Sigmoid colon (tissue), 7 donors: ENCODE data around the gene SLIT3. TPM values are rescaled to one million over a fixed set of nuclear protein-coding genes. Genes with fewer than 3 reads are reported as not detected.

Source experiments
- DNase-seq: peaks from one replicate; pipeline ENCODE4 v3.0.0-alpha.2; 2019
- H3K27ac ChIP-seq, 4 donors: fragments of 200-600 bp; sonication (generic); one replicate each; pipeline ENCODE4 v1.5.1; 2016 to 2019; ENCODE audit warnings: mild to moderate bottlenecking in 1 of 4
- H3K27me3 ChIP-seq, 3 donors: fragments of 200-600 bp; sonication (generic); one replicate each; pipeline ENCODE4 v1.5.1; 2019; ENCODE audit warnings: mild to moderate bottlenecking in 1 of 3
- H3K36me3 ChIP-seq, 4 donors: fragments of 200-600 bp; sonication (generic); one replicate each; pipeline ENCODE4 v1.5.1; 2016 to 2019
- H3K4me1 ChIP-seq, 4 donors: fragments of 200-600 bp; sonication (generic); one replicate each; pipeline ENCODE4 v1.5.1; 2017 to 2019
- H3K4me3 ChIP-seq, 4 donors: fragments of 200-600 bp; sonication (generic); one replicate each; pipeline ENCODE4 v1.5.1; 2017 to 2019; ENCODE audit warnings: mild to moderate bottlenecking in 2 of 4, moderate library complexity in 1 of 4
- H3K9me3 ChIP-seq, 4 donors: fragments of 200-600 bp in 3 of 4; sonication (generic) in 3 of 4; one replicate each; pipeline versions ENCODE4 v1.5.1 to v1.6.1; 2013 to 2019
- CTCF ChIP-seq, 4 experiments: fragments of 450-650 bp in 3 of 4; fragments of 200-600 bp in 1 of 4; IDR thresholded peaks; one replicate each; pipeline ENCODE4 v1.5.1; 2016 to 2019; ENCODE audit warnings: antibody characterized with exemption in 4 of 4, mild to moderate bottlenecking in 3 of 4, moderate library complexity in 2 of 4
- EP300 ChIP-seq, 4 donors: sonication (generic); formaldehyde crosslinking; IDR thresholded peaks; one replicate each; pipeline ENCODE4 v1.6.1; 2017; ENCODE audit warnings: antibody characterized with exemption in 4 of 4
- POLR2A ChIP-seq, 2 donors: fragments of 450-650 bp; IDR thresholded peaks; one replicate each; pipeline ENCODE4 v1.6.1; 2016; ENCODE audit warnings: antibody characterized with exemption in 2 of 2, mild to moderate bottlenecking in 2 of 2, moderate library complexity in 2 of 2
- POLR2AphosphoS5 ChIP-seq, 4 donors: sonication (generic); formaldehyde crosslinking; IDR thresholded peaks; one replicate each; pipeline ENCODE4 v1.6.1; 2017; ENCODE audit warnings: antibody characterized with exemption in 4 of 4
- WGBS, 2 donors: extraction: QIAGEN DNeasy Blood & Tissue Kit; methylation state at CpG; one replicate each; pipeline ENCODE4 v1.1.7; 2013; 5-methylcytosine and 5-hydroxymethylcytosine counted together
- intact Hi-C: fragments of 100-400 bp; cut with DNase I; formaldehyde crosslinking; loops from one replicate; pipeline ENCODE4 v1.15.1; 2023
- polyA plus RNA-seq, 3 donors: library from polyadenylated mRNA; stranded (reverse); fragments of 200-250 nt; gene quantifications; one replicate each; pipeline ENCODE4 v1.2.3, GENCODE V29; 2013
- total RNA-seq, 4 donors: library from RNA; depleted of rRNA; stranded (reverse); fragments of >200 nt; gene quantifications; one replicate each; pipeline ENCODE4 v1.1.0, GENCODE V29; 2016
- donor health status: healthy with polysubstance abuse.
- donor health status: Bipolar disorder and iron deficiency.
- donor health status: healthy.

SLIT3 gene
- total and polyA plus RNA-seq, 7 donors, result 0.23 to 46.3 (median 30.0) TPM

- intact Hi-C loops, result no loop called here
- H3K4me3 ChIP-seq, result no peak overlapping the region
- H3K27ac ChIP-seq, result no peak overlapping the region
Measured at GRCh38 chr5:169197343-169197742, 103.6 kb downstream of the SLIT3 start.

DNA sequence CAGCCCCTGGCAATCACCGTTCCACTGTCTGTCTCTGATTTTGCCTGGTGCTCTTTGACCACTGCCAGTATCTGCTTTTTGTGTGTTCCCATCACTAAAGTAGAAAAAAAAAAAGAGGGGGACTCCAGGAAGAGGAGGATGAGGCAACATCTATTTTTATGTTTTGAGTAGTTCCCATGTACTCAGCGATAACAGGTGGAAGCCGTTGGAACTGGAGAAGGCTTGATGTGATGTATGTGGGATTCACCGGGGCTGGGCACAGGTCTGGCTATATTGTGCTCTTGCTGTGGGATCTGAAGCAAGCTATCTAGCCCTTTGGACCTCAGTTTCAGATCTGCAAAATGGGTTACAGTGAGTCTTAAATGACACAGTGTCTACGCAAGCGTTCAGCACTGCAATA, 104.9 kb downstream of the SLIT3 start:
- intact Hi-C loops, result no loop called here
- DNase-seq, result no peak
- H3K4me3 ChIP-seq, result no peak overlapping the region
- H3K27me3 ChIP-seq, result no peaks in the 10 kb centered on the region
- no peaks in the 10 kb centered on the region for H3K9me3 ChIP-seq
- WGBS, 2 donors, result 93% methylated on average over 6 of the region's 6 CpGs
- no peak overlapping the region for H3K27ac ChIP-seq
- H3K36me3 ChIP-seq, result no peaks in the 10 kb centered on the region
- peaks cover 0 to 2% (median 0%) of the 10 kb centered on the region in 4 donors for H3K4me1 ChIP-seq
- TF ChIP-seq EP300 (IDR thresholded peaks at IDR 0.05), result no peak
- no peak for TF ChIP-seq CTCF (IDR thresholded peaks at IDR 0.05)
- no peak for TF ChIP-seq POLR2AphosphoS5 (IDR thresholded peaks at IDR 0.05)
- TF ChIP-seq POLR2A (IDR thresholded peaks at IDR 0.05), result no peak

More at GRCh38 chr5:169197343-169197742, 103.6 kb downstream of the SLIT3 start:
- no peaks in the 10 kb centered on the region for H3K27me3 ChIP-seq
- no peak for DNase-seq
- H3K36me3 ChIP-seq, result no peaks in the 10 kb centered on the region
- TF ChIP-seq POLR2A (IDR thresholded peaks at IDR 0.05), result no peak
- no peak for TF ChIP-seq CTCF (IDR thresholded peaks at IDR 0.05)
- no peak for TF ChIP-seq EP300 (IDR thresholded peaks at IDR 0.05)
- TF ChIP-seq POLR2AphosphoS5 (IDR thresholded peaks at IDR 0.05), result no peak
- WGBS, 2 donors, result 21 to 71% methylated on average over 1 of the region's 1 CpG
- no peaks in the 10 kb centered on the region for H3K9me3 ChIP-seq
- no peaks in the 10 kb centered on the region for H3K4me1 ChIP-seq

DNA sequence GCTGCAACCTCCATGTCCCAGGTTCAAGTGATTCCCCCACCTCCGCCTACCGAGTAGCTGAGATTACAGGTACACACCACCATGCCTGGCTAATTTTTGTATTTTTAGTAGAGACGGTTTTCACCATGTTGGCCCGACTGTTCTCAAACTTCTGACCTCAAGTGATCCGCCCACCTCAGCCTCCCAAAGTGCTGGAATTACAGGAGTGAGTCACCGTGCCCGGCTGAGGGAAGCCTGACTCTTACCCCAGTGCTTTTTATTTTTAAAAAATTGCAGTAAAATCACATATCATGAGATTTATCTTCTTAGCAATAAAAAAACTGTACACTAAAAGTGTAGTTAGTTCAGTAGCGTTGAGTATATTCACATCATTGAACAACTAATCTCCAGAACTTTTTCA, 105.3 kb downstream of the SLIT3 start:
- H3K36me3 ChIP-seq, result no peaks in the 10 kb centered on the region
- no peak for TF ChIP-seq CTCF (IDR thresholded peaks at IDR 0.05)
- no peak for TF ChIP-seq POLR2A (IDR thresholded peaks at IDR 0.05)
- TF ChIP-seq POLR2AphosphoS5 (IDR thresholded peaks at IDR 0.05), result no peak
- peaks cover 0 to 4% (median 0%) of the 10 kb centered on the region in 4 donors for H3K4me1 ChIP-seq
- no peaks in the 10 kb centered on the region for H3K9me3 ChIP-seq
- no peak overlapping the region for H3K27ac ChIP-seq
- WGBS, 2 donors, result 73 to 90% methylated on average over 8 of the region's 8 CpGs
- H3K4me3 ChIP-seq, result no peak overlapping the region
- H3K27me3 ChIP-seq, result no peaks in the 10 kb centered on the region
- intact Hi-C loops, result no loop called here
- no peak for DNase-seq

DNA sequence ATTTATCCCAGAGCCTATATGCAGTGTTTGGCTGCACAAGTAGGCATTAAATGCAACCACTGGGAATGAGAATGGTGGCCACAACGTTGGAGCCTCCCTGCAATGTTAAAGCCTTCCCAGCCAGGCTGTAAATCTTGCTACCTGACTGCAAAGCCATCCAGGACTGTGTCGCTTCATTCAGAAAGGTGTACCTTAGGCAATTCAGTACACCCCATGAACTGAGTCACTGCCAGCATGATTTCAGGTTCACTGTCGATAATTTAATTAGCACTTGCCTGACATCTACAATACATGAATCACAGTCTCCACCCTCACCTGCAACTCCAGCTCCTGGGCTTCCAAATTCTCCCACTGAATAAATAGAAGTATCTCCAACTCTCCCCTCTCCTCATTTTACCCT, 108.4 kb downstream of the SLIT3 start:
- no peaks in the 10 kb centered on the region for H3K36me3 ChIP-seq
- no peaks in the 10 kb centered on the region for H3K27me3 ChIP-seq
- WGBS, 2 donors, result 51 to 58% methylated on average over 3 of the region's 3 CpGs
- DNase-seq, result no peak
- peaks cover 0 to 4% (median 0%) of the 10 kb centered on the region in 4 donors for H3K4me1 ChIP-seq
- H3K27ac ChIP-seq, result no peak overlapping the region
- intact Hi-C loops, result no loop called here
- H3K4me3 ChIP-seq, result no peak overlapping the region
- TF ChIP-seq EP300 (IDR thresholded peaks at IDR 0.05), result no peak
- TF ChIP-seq POLR2AphosphoS5 (IDR thresholded peaks at IDR 0.05), result no peak
- no peak for TF ChIP-seq CTCF (IDR thresholded peaks at IDR 0.05)
- TF ChIP-seq POLR2A (IDR thresholded peaks at IDR 0.05), result no peak
- no peaks in the 10 kb centered on the region for H3K9me3 ChIP-seq

GRCh38 chr5:169190849-169191248, 110.1 kb downstream of the SLIT3 start:
- H3K27ac ChIP-seq, result no peak overlapping the region
- DNase-seq, result no peak
- H3K4me1 ChIP-seq, result peaks cover 0 to 4% (median 0%) of the 10 kb centered on the region in 4 donors
- intact Hi-C loops, result no loop called here
- no peak overlapping the region for H3K4me3 ChIP-seq
- H3K9me3 ChIP-seq, result no peaks in the 10 kb centered on the region
- 91 to 98% methylated on average over 1 of the region's 1 CpG for WGBS, 2 donors
- H3K27me3 ChIP-seq, result no peaks in the 10 kb centered on the region
- no peaks in the 10 kb centered on the region for H3K36me3 ChIP-seq
- TF ChIP-seq EP300 (IDR thresholded peaks at IDR 0.05) (no peak), CTCF (IDR thresholded peaks at IDR 0.05) (no peak), POLR2AphosphoS5 (IDR thresholded peaks at IDR 0.05) (no peak), POLR2A (IDR thresholded peaks at IDR 0.05) (no peak)
